HG03066 (cell line): ENCODE results near the gene IP6K3.

Experiments used
- ATAC-seq: cut with Tn5 transposase; IDR thresholded peaks from one replicate; pipeline ENCODE4 v1.9.1; 2021; ENCODE audit warnings: low read depth; ENCODE audit not compliant: unreplicated experiment

IP6K3 gene

DNA sequence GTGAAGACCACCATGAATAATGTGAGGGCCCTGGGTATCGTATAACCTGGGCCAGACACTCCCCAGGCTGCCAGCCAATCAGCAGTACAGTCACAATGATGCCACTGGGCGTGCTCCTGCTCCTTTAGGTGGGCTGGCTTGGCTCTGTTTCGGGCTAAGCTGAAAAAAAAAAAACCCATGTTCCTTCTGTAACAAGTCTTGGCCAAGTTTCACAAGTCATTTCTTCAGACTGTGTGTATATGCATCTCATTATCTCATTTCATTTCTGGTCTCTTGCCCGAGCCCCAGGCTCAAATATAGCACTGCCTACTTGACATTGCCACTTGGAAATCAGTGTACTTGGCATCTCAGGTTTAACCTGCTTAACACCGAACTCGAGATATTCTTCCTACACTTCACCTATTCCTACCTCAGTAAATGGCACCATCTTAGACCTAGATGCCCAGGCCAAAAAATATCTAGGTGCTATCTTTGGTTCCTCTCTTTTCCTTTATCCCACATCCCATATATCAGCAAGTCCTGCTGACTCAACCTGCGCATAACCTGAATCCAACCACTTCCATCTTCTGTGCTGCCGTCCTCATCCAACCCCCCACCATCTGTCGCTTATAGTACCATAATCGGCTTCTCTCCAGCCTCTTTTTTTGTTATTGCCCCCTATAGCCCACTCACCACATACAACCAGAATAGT, 37.0 kb downstream of the IP6K3 start:
- no peak for ATAC-seq

DNA sequence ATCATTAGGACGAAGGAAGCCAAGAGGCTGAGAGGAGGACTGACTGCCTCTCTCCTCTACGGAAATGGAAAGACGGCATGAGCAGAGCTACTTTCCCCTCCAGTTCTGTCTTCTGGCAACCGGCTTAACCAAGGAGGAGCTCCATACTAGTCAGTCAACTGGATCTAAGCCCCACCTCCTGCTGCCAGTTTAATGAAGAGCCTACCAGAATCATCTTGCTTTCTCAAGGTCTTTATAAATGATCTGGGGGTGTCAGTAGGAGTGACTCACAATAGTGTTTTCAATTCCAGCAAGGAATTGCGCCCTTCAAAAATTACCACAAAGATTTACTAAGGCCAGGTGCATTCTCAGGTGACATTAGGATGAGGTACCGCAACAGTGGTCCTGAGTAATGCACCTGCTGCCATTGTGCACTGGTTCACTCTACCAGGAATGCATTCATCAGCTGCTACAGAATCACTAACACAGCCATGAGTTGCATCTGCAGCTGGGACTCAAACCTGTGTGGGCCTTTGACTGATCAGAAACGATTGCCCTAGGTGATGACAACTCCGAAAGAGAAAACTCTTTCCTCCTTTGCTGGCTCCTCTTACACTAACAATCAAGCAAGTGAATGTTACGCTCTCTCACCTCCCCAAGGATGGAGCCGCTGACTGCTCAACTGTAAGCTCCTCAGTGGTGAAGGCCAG, 38.0 kb downstream of the IP6K3 start:
- no peak for ATAC-seq

DNA sequence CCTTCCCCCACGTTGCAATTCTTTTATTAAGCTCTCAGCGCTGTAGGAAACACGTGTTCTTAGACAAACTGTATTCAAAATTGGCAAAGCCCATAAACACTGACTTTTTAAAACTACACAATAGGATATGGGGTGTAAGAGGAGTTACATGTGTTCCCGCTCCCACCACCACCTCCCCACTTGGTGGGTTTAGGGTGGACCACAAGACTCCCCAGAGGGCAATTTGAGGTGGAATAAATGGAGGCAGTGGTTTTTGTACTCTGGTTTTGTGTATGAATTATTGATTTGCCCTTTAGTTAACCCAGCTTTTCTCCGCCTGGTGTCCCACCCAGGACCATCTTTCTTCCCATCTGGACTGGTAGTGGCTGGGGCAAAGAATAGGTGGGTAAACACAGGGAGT, 38.9 kb downstream of the IP6K3 start:
- no peak for ATAC-seq

GRCh38 chr6:33705955-33706725, 40.6 kb downstream of the IP6K3 start:
- ATAC-seq, result no peak

DNA sequence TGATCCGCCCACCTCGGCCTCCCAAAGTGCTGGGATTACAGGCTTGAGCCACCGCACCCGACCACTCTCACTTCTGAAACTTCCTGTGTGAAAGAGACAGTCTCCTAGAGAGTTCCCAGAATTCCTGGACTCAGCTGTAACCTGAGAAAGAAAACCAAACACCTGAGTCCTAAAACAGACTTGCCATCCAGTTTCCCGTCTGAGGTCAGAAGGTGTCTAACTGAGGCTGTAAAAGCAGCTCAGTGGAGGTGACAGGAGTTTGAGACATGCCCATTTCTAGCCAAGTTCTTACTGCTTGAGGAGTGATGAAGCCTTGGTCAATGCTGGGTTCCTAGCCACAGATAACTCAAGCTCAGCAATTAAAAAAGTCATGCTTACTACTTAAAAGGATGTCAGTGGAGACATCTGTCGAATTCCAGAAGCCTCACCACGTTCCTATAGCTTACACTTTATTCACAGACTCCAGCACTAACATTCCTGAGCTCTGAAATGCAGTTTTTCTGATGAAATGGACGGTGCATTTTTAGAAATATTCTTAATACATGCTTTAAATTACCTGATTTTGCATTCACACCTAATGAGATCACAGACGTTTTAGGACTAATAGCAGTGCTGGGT, 41.3 kb downstream of the IP6K3 start:
- ATAC-seq, result no peak

- ATAC-seq, result no peak
Measured at GRCh38 chr6:33704215-33705066, 42.3 kb downstream of the IP6K3 start.

DNA sequence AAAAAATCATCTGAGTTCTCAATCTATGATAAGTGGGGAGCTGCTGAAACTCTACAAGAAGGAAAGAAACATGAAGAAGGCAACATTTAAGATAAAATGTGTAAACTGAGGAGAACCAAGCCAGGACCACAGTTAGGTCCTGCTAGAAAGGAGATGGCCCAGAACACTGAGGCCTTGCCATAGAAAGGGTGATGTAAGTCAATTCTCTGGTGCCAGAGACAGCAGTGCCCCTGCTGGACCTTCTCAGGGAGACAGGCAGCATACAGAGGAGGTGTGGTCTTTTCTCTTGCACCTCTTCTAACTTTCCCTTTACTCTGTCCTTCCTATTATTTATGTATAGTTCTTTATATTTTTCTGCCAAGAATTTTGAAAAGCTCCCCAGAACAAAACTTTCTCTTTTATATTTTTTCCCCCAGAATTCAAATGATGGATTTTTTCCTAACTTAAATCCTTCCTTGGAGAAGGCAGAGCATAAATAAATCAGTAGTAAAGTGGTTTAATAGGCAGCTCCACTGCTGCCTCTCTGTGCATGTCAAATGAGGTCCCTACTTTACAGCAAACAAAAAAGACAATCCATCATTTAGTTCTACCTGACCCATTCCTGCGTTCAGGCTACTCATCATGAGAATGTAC, 44.2 kb downstream of the IP6K3 start:
- no peak for ATAC-seq

DNA sequence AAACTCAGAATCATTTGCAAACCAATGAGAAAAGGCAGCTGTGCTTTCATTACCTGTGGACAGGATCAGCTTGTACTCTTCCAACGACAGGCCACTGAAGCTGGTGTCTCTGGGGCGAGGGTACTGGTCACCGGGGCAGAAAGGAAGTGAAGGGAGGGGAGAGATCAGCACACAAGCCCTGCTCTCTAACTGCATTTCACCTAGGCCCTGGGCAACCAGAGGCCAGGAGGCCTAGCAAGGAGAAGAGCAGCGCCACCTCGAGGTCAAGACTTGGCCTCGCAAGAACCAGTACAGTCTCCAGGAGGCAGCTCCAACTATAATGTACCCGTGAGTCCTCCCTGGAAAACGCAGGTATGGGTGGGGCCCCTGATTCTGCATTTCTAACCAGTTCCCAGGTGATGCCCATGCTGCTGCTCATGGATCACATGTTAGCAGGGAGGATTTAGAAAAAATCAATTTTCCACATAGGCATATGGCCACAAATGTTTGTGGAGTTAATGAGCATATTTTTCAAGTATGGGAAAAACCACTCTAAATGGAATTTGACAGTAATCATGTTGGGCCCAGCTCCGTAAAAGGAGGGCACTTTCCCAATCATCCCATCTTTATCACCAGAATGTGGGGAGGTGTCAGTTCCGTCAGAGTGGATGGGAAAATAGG, 46.2 kb downstream of the IP6K3 start:
- no peak for ATAC-seq

DNA sequence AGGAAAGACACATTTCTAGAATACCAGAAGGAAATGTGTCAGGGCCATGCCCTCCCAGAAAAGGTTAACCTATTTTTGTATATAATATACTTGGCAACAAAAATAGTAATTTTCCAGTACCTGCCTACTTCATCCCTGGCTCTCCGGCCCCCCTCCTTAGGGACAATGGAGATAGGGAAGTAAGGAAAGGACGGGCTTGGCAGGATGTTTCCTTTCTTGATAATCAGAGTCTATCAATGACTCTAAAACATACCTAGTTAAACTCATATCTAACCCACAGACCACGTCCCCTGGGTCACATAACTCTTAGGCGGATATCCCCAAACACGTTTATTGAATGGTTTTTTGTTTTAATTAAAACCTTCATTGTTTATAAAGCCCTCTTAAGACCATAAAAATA, 47.0 kb downstream of the IP6K3 start:
- ATAC-seq, result no peak

DNA sequence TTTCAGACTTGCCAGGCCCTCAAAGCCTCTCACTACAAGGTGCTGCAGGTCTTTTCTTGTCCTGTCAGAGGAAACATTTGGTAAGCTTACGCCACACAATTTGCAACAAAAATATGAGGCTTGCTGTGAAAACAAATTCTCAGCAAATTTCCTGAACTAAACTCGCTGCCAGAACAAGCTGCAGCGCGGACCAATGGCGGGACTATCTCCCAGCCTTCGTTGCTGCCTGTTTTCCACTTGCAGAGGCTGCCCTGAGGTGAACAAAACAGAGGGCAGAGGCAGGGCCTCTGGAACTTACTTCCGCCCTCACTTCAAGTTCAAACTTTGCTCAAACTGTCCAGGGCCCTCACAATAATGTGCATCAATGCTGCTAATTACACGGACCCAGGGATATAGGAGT, 47.6 kb downstream of the IP6K3 start:
- ATAC-seq, result no peak

GRCh38 chr6:33698494-33698893, 48.2 kb downstream of the IP6K3 start:
- ATAC-seq, result no peak

GRCh38 chr6:33697845-33698244, 48.9 kb downstream of the IP6K3 start:
- ATAC-seq, result no peak

DNA sequence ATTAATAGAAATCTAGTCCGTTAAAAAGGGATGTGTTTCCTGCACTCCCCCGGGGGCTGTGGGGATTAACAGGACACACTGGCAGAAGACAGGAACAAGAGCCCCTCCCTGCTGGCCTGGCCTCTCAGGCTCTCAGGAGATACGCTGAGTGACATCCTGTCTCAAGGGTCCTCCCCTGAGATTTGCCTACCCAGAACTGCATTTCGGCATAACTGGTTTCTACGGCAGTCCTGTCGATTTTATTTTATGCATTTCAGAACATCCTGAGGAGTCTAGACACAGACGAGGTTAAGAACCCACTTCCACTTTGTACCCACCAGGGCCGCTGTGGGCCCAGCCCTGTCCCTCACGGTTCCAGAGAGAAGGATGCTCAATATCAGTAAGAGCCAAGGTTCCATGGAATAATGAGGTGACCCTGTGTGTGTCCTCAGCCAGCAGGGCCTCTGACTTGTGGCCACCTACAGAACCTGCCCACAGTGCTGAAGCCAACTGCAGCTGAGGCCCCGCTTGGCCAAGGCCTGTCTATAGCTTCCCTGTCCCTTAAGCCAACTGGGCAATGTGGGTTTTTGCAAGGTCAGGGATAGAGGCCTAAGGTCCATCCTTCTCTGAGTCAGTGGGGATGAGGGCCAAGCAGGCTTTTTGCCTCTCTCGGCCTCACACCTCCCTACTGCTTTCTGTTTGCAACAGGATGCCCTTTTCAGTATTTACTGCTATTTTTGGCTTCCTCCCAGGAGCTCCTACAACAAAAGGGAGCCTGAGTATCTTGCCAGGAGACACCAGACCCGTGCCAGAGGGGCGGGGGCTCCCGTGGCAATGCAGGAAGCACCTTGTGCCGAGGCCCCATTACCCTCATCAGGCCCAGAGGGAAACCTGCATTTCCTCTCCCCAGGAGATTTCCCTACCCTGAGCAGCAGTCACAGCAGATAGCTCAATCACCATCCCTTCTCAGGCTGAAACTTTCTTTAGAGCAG, 49.9 kb downstream of the IP6K3 start:
- no peak for ATAC-seq

DNA sequence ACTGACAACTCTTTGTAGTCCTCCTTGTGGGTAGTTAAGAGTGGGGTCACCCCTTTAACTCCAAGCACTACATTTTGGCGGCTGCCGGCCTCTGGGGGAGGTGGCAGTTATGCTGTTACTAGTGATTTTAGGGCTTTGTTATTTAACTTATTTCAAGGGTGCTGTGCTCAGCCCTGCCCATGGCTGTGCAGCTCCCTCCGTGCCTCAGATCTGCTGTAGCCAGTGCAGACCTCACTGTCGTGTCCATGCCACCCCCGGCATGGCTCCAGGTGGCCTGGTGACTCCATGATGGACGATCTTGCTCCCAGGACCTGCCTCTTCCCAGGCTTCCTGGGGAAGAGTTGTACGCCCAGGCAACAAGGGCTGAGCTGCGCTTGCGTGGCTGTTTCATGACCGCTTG, 50.6 kb downstream of the IP6K3 start:
- ATAC-seq, result no peak

GRCh38 chr6:33695451-33695887, 51.2 kb downstream of the IP6K3 start:
- ATAC-seq, result no peak

- ATAC-seq, result no peak
Measured at GRCh38 chr6:33694977-33695376, 51.7 kb downstream of the IP6K3 start.

DNA sequence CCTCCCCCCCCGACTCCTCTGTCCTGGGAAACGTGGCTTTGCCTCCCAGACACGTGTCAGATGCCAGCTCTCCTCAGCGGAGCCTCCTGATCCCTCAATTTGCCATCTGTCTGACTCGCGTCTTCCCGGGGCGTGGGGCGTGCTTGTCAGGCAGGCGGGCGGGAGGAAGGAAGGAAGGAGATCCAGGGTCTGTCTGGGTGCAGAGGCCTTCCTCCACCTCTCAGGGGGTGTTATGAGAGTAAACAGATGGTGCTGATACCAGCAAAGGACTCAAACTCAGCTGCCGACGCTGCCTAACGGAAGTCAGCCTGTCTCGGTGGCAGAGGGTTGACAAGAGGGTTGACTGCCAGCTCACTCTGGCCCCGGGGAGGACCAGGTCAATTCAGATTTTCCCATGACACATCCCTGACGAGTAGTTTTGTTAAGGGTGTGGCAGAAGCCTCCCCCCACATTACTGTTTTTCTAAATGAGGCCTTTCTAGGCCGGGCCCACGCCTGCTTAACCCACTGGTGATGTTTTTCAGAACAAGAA, 52.2 kb downstream of the IP6K3 start:
- ATAC-seq, result no peak
